OCI-LY1 (cell line): ENCODE results near the gene NUP98.
"Not testable (repeated sequence)": the region's sequence is repeated elsewhere in the genome, so short reads cannot be mapped to it uniquely, and the experiment has no call there.

Experiments used
- H2AFZ ChIP-seq: fragments of 200-600 bp; sonication (generic), shearing (Covaris generic); 2 replicates; pipeline ENCODE4 v1.6.0; 2014; ENCODE audit warnings: antibody characterized with exemption, mild to moderate bottlenecking, low read length
- H3F3A ChIP-seq: fragments of 200-600 bp; sonication (generic), shearing (Covaris generic); 2 replicates; pipeline ENCODE4 v1.6.0; 2014; ENCODE audit warnings: mild to moderate bottlenecking, antibody characterized with exemption, low read length, moderate library complexity; ENCODE audit not compliant: insufficient read depth
- H3K27ac ChIP-seq: fragments of 200-600 bp; sonication (generic); 2 replicates; pipeline ENCODE4 v1.5.1; 2014; ENCODE audit warnings: low read length, mixed run types, mild to moderate bottlenecking, low read depth; ENCODE audit not compliant: poor library complexity, severe bottlenecking
- H3K27me3 ChIP-seq: fragments of 200-600 bp; sonication (generic); 2 replicates; pipeline ENCODE4 v1.6.0; 2014; ENCODE audit warnings: antibody characterized with exemption, mild to moderate bottlenecking, low read length, moderate library complexity; ENCODE audit not compliant: insufficient read depth
- H3K36me3 ChIP-seq: fragments of 200-600 bp; sonication (generic); 2 replicates; pipeline ENCODE4 v1.6.1; 2014; ENCODE audit warnings: mild to moderate bottlenecking, antibody characterized with exemption, low read length, moderate library complexity, mixed read lengths; ENCODE audit not compliant: insufficient read depth
- H3K4me1 ChIP-seq: fragments of 200-600 bp; sonication (generic); 2 replicates; pipeline ENCODE4 v1.5.1; 2014; ENCODE audit warnings: mild to moderate bottlenecking, low read length, moderate library complexity; ENCODE audit not compliant: insufficient read depth, severe bottlenecking
- H3K4me2 ChIP-seq: fragments of 200-600 bp; sonication (generic), shearing (Covaris generic); 2 replicates; pipeline ENCODE4 v1.6.1; 2014; ENCODE audit warnings: low read length
- H3K4me3 ChIP-seq: fragments of 200-600 bp; sonication (generic); 2 replicates; pipeline ENCODE4 v1.5.1; 2014; ENCODE audit warnings: low read length, low read depth, mild to moderate bottlenecking, mixed read lengths; ENCODE audit not compliant: poor library complexity, severe bottlenecking
- H3K79me2 ChIP-seq: fragments of 200-600 bp; shearing (Covaris generic); 2 replicates; pipeline ENCODE4 v1.6.1; 2016; ENCODE audit warnings: mixed run types, low read length, mixed read lengths; ENCODE audit not compliant: insufficient read depth
- H3K9ac ChIP-seq: fragments of 200-600 bp; sonication (generic), shearing (Covaris generic); 2 replicates; pipeline ENCODE4 v1.6.1; 2014; ENCODE audit warnings: mild to moderate bottlenecking, low read length, mixed read lengths
- H3K9me2 ChIP-seq: fragments of 200-600 bp; sonication (generic), shearing (Covaris generic); 2 replicates; pipeline ENCODE4 v1.6.1; 2014; ENCODE audit warnings: low read depth, mild to moderate bottlenecking, low read length, mixed read lengths
- H3K9me3 ChIP-seq: fragments of 200-600 bp; shearing (Covaris generic); 2 replicates; pipeline ENCODE4 v1.6.1; 2014; ENCODE audit warnings: low read length, mixed read lengths
- H4K20me1 ChIP-seq: fragments of 200-600 bp; sonication (generic), shearing (Covaris generic); 2 replicates; pipeline ENCODE4 v1.6.0; 2016; ENCODE audit warnings: mild to moderate bottlenecking, low read length; ENCODE audit not compliant: insufficient read depth
- EZH2 ChIP-seq: fragments of 200-600 bp; sonication (generic), shearing (Covaris generic); IDR thresholded peaks from 2 replicates; pipeline ENCODE4 v1.8.0; 2017; ENCODE audit warnings: borderline replicate concordance, mixed run types, mild to moderate bottlenecking, antibody characterized with exemption, low read length, moderate library complexity, mixed read lengths
- TF ChIP-seq, protein P1 (sequence below): fragments of 200-600 bp; sonication (generic), shearing (Covaris generic); IDR thresholded peaks from 2 replicates; pipeline ENCODE4 v1.5.1; 2017; ENCODE audit warnings: mild to moderate bottlenecking, antibody characterized with exemption, low read length, moderate library complexity, mixed read lengths

Gene NUP98

DNA sequence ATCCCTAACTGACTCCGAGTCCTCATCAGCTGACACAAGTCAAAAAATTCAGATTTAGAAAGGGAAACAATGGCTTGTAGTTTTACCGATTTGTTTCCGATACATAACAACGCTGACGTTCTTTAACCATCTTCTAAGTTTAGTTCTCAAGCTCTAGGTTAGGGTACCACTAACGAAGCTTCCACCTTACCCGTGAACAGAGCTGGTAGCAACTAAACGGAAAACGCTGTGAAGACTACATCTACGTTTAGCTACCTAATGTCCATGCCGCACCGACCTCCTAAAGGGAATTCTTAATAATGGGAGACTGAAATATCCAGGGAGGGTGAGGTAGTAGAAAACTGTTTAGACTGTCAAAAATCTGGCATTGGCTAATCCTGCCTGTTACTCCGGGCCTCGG, 1.0 kb downstream of the NUP98 start:
- no peak for TF ChIP-seq EZH2
- TF ChIP-seq, protein P1, sequence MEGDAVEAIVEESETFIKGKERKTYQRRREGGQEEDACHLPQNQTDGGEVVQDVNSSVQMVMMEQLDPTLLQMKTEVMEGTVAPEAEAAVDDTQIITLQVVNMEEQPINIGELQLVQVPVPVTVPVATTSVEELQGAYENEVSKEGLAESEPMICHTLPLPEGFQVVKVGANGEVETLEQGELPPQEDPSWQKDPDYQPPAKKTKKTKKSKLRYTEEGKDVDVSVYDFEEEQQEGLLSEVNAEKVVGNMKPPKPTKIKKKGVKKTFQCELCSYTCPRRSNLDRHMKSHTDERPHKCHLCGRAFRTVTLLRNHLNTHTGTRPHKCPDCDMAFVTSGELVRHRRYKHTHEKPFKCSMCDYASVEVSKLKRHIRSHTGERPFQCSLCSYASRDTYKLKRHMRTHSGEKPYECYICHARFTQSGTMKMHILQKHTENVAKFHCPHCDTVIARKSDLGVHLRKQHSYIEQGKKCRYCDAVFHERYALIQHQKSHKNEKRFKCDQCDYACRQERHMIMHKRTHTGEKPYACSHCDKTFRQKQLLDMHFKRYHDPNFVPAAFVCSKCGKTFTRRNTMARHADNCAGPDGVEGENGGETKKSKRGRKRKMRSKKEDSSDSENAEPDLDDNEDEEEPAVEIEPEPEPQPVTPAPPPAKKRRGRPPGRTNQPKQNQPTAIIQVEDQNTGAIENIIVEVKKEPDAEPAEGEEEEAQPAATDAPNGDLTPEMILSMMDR = no peak
- no peak overlapping the region for H2AFZ ChIP-seq
- H3K9ac ChIP-seq = peak overlapping the region; percentile 83
- no peaks in the 10 kb centered on the region for H3K9me3 ChIP-seq
- H3F3A ChIP-seq = no peaks in the 10 kb centered on the region
- peak overlapping the region; percentile 79 for H3K4me3 ChIP-seq
- no peaks in the 10 kb centered on the region for H3K9me2 ChIP-seq
- peaks cover 55% of the 10 kb centered on the region for H3K79me2 ChIP-seq
- peak overlapping the region; percentile 97 for H3K4me2 ChIP-seq
- H3K36me3 ChIP-seq = peaks cover 44% of the 10 kb centered on the region
- H4K20me1 ChIP-seq = 0 out of 2 replicates have a peak, but pooled peaks cover 3% of the 10 kb centered on the region
- peaks cover 28% of the 10 kb centered on the region for H3K4me1 ChIP-seq
- peak overlapping the region; percentile 18 for H3K27ac ChIP-seq
- H3K27me3 ChIP-seq = no peaks in the 10 kb centered on the region

- no peaks in the 10 kb centered on the region for H3K9me3 ChIP-seq
- H3K4me3 ChIP-seq = peak overlapping the region; percentile 79
- no peaks in the 10 kb centered on the region for H3K9me2 ChIP-seq
- no peak for TF ChIP-seq EZH2
- TF ChIP-seq, protein P1 = no peak
- H3K27ac ChIP-seq = no peak overlapping the region
- H4K20me1 ChIP-seq = 0 out of 2 replicates have a peak, but pooled peaks cover 3% of the 10 kb centered on the region
- peak overlapping the region; percentile 83 for H3K9ac ChIP-seq
- H3K4me2 ChIP-seq = peak overlapping the region; percentile 97
- H3K36me3 ChIP-seq = peaks cover 44% of the 10 kb centered on the region
- no peaks in the 10 kb centered on the region for H3K27me3 ChIP-seq
- H2AFZ ChIP-seq = no peak overlapping the region
- H3F3A ChIP-seq = no peaks in the 10 kb centered on the region
- H3K79me2 ChIP-seq = peaks cover 56% of the 10 kb centered on the region
- H3K4me1 ChIP-seq = peaks cover 28% of the 10 kb centered on the region
Observed at GRCh38 chr11:3796002-3796311, 1.4 kb downstream of the NUP98 start.

GRCh38 chr11:3795131-3796001, 2.0 kb downstream of the NUP98 start:
- H3K4me2 ChIP-seq = peak overlapping the region; percentile 97
- no peak overlapping the region for H2AFZ ChIP-seq
- no peaks in the 10 kb centered on the region for H3K27me3 ChIP-seq
- 0 out of 2 replicates have a peak, but pooled peaks cover 3% of the 10 kb centered on the region for H4K20me1 ChIP-seq
- peak overlapping the region; percentile 83 for H3K9ac ChIP-seq
- H3K36me3 ChIP-seq = peaks cover 46% of the 10 kb centered on the region
- peaks cover 28% of the 10 kb centered on the region for H3K4me1 ChIP-seq
- no peak for TF ChIP-seq EZH2
- TF ChIP-seq, protein P1 = no peak
- H3K9me3 ChIP-seq = no peaks in the 10 kb centered on the region
- H3F3A ChIP-seq = no peaks in the 10 kb centered on the region
- peaks cover 62% of the 10 kb centered on the region for H3K79me2 ChIP-seq
- no peaks in the 10 kb centered on the region for H3K9me2 ChIP-seq
- no peak overlapping the region for H3K27ac ChIP-seq
- H3K4me3 ChIP-seq = peak overlapping the region; percentile 79

GRCh38 chr11:3794387-3794786, 3.0 kb downstream of the NUP98 start:
- H3K4me3 ChIP-seq, H3K9me2 ChIP-seq, H3K9ac ChIP-seq, H3K27me3 ChIP-seq, H3F3A ChIP-seq, H2AFZ ChIP-seq, H3K9me3 ChIP-seq, H3K4me2 ChIP-seq, H4K20me1 ChIP-seq, H3K27ac ChIP-seq: not testable (repeated sequence)
- Histone ChIP-seq H3K4me1 (peaks cover 28% of the 10 kb centered on the region), H3K36me3 (peaks cover 52% of the 10 kb centered on the region), H3K79me2 (peaks cover 72% of the 10 kb centered on the region)
